NCI-H146 (cell line): ENCODE results near the gene LOXL4.

Experiments
- DNase-seq: peaks from one replicate; lab custom pipeline; 2025; lab: John Stamatoyannopoulos, UW

The LOXL4 gene

DNA sequence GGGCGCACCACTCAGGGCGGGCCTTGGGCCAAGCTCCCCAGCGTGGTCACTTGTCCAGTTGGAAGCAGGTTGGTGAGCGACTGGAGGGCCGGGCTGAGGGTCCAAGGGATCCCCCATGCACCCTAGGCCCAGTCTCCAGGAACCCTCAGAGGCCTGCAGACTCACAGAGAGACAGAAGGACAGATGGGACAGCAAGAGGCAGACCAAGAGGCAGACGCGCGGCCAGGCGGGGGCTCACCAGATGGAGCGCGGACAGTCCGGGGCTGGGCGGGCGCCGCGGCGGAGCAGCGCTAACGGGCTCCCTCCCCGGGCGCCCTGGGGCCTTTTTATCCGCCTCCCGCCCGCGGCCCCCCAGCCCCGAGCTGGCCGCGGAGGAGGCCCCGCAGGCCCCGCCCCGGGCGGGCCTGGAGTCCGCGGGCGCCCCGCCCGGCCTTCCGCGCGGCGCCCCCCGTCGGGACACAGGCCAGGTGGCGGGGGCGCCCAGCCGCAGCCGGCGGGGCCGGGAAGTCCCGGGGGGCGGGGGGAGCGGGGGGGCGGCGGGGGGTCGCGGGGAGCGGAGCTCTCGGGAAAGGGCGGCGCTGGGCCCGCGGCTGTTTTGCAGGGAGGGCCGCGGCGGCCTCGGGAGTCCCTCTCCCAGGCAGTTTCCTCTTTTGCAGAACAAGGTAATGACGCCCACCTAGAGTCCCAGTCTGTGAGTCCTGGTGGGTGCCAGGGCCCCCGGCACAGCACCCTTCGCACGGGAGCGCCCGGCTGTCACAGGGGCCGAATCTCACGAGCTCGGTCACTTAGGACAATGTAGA lies at the start of gene LOXL4:
Gene LOXL4, minus strand, starts transcription at position 301 of the 800 bp plus-strand sequence. CDS start 5,175 bp downstream, outside the sequence.
- peak; percentile 69 for DNase-seq

DNA sequence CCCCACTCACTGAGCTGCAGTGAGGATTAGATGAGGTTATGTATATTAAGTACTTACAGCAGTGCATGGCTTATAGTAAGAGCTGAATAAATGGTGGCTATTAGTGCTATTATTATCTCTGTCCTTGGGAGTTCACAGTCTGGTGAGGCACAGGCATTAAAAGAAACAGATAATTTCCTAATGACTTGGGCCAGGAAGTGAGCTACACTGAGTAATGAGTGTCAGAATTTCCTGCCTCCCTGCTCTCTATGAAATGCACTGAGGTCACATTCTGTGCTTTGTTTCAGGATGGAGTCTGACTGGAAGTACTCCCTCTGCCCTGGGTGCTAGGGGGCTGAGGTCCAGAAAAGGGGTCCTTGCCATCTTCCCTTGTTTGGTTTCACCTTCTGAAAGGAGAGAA lies 48.7 kb upstream of the LOXL4 start:
- no peak for DNase-seq

DNA sequence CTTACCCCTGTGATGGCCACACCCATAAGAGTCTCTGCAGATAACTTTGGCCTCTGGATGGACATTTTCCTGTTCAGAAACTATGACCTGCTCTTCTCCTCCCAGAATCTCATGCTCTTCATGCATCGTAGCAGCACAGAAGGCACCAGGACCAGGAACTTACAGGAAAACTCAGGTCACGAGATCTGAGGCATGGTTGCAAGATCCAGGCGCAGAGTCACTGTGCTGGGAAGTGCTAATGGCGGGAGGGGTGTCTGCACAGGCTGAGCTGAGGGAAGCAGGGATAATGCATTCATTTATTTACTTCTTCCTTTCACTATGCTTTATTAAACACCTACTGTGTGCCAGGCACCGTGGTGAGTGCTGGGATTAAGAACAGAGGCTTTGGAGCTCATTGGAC lies 48.2 kb upstream of the LOXL4 start:
- DNase-seq, result no peak

DNA sequence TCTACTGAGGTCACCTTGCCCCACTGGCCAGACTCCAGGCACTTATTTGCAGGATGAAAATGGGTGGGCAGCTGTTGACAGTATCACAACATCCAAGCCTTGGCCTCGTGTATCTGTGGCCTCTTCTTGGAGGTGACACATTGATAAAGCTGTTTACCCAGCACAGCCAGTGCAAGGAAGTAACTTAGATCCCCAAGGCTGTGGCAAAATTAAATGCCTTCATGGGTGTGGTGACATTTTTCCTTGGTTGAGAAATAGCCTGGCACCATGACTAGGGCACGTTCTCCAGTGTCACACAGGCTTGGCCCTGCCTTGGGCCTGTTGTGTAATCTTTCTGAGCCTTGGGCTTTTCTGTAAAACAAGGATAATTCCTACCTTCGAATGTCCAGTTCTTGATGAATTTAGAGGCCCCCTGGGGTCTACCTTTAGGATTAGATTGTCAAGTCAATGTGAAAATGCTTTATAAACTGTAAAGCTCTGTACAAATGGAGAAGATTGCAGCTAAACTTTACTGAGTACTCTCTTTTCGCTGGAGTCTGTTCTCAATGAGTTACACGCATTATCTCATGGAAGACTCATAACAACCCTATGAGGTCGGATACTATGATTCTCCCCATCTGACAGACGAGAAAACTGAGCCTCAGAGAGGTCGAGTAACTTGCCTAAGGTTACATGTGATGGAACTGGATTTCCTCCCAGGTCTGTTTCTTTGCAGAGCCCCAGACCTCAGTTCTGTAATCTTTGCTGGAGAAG lies 46.7 kb upstream of the LOXL4 start:
- DNase-seq, result no peak

DNA sequence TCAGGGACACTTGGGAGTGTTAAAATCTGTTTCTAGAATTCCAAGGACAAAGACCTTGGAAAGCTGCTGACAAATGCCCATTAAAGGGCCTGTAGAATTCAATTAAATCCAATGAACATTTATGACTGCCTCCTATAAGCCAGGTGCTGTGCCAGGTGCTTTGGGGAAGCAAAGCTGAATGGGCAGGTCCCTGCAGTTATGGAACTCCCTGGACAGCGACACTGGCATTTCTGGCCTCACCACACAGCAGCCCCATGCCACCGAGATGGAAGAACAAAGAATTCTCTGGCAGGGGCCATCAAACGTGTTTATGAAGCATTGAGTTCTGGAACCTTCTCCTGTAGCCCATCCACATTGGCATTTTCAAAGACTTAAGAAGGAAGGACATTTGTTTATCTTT lies 45.6 kb upstream of the LOXL4 start:
- DNase-seq, result no peak

DNA sequence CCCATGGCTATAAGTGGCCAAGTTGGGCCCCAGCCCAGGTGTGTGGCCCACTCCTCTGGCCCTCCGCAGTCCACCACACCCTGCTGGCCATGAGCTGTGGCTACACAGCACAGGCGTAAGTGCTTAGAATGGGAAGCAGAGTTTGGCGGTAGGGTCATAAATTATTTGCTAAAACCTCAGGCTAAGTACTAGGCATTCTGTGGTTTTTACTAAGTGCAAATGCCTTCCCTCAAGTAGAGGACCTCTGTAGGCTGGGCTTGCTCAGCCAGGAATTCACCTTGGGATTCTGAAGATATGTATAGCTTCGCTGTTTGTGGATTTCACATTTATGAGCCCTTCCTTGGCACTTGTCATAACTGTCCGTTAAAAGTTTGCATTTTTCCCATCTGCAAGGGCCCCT lies 44.8 kb upstream of the LOXL4 start:
- no peak for DNase-seq

DNA sequence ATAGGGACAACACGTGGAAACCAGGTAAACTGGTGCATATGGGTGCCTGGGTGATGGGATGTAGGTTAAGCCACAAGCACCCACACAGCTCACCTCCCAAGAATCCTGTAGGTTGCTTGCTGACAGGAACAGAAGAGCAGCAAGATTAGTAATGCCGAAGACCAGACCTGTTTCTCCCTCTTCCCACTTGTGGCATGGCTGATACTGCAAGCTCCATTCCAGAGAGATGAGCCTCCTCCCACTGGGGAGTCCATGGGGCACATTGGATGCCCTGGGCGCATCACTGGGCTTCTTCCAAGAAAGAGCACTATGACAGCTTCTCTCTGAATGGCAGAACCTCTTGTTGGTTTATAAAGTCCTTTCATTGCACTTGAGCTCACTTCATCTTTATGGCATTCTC lies 44.4 kb upstream of the LOXL4 start:
- no peak for DNase-seq

DNA sequence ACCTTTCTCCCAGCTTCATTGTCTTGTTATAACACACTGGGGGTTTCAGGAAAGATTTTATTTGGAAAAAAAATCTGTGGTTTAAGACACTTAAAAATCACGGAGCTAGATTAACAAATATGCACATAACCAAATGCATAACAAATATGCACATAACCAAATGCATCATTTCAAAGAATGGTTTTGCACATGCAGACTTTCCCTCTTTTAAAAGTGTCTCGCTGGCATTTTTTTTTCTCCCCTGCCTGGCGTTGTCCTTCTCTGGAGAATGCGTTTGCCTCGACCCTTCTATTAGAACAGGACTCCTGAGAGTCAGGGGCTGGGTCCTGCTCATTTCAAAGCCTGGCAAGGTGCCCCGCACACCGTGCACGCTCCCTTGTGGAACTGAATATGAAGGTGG lies 42.7 kb upstream of the LOXL4 start:
- peak; percentile 22 for DNase-seq

DNA sequence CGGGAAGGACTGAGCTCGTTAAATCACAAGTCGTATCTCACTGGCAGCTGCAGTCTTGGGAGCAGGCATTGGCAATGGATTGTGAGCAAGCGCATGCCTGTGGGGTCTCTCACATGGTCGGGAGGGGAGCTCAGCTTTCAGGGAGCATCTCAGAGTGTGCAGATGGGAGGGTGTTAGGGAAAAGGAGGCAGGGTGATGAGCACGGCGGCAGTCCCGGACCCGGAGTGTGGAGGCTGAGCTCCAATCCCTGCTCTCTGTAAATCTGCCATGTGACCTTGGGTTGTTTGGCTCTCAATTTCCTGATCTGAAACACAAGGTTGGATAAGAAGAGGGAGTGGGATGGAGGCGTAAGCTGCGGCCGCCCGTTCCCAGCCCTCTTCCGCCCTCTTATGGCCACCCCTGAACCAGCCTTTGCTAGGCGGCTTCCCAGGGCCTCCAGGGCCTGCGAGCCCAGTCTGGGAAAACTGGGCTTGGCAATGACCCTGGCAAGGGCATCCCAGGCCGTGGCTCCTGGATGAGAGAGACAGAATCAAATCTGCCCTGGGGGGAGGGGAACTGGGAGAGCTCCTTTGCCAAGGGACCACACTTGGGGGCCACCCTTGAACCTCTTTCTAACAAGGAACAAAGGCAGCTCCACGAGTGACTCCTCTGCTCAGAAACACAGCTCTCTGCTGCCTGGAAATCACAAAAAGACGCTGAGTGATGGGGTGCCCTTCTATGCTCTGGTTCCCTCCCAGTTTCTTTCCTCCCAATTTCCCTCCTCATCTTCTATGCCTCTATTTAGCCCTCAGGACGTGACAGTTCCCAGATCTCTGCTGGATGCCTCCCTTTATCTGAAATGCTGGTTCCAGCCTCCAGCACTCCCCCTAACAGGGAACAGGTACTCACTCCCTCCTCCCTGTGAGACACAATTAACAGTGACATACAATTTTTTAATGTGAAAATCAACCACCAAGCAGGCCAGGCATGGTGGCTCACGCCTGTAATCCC lies 41.7 kb upstream of the LOXL4 start:
- peak; percentile 80 for DNase-seq

DNA sequence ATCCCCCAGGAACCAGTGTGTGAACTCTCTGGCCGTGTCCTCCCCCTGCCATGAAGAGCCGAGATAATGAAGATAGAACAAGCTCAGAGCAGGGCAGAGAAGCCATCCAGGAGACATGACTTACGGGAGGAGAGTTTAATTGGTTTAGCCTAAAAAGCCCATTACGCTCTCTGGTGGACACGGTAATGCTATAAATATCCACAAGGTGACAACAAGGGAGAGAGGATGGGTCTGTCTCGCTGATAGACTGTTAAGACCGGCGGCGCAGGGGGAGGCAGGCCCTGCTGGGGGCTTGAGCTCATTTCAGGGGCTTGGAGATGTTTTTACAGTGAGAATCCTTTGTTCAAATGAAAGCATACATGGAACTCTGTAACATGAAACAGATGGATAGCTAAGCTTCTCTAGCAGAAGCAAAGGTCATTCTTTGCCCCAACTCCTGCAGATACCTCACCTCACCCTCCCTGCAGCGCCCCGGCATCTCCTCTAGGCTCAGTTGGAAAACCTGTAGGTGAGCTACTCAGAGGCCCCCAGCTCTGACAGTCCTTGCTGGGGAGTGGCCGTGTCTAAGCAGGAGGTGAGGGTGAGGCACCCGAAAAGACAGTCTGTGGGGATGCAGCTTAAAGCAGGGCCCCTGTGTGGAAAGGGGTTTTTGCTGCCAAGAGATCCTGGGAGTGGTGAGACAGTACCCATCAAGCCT lies 40.8 kb upstream of the LOXL4 start:
- peak; percentile 10 for DNase-seq

DNA sequence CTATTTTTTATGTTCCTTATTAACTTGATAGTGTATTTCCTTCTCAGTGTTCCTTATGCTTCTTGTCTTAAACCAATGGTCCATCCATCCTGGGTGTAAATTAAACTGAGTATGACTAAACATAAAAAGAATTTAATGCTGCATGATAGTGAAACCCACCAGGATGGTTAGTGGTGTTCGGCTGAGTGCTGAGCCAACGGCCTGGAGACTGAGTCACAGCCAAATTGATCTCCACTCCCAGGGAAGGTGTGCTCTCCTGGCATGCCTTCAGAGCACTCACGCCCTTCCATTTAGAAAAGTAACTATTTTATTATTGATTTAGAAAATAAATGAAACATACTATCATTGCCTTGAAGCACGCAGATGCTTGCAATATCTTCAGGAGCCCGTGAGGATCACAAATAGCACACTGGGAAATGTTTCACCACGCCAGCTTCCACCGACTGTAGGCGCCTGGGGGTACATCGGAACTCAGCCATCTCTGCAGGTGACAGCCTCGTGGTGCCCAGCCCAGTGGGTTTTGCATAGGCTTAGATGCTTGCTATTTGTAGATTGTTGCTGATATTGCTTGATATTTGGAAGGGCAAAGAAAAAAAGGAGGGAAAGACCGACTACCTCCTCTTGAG lies 40.0 kb upstream of the LOXL4 start:
- no peak for DNase-seq

DNA sequence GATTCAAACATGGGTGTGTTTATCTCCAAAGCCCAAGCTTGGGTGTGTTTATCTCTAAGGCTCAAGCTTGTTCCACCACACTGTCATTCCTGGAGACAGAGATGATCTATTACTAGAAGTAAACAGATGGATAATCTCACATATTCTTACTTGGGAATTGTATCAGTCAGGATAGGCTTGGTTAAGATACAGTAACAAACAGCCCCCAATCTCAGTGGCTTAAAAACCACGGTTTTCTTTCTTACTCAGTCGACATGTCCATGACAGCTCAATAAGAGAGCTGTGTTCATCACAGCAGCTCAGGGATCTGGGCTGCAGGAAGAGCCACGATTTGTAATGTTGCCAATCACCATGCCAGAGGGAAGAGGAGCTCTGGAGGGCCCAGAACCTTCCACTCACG lies 38.5 kb upstream of the LOXL4 start:
- no peak for DNase-seq

DNA sequence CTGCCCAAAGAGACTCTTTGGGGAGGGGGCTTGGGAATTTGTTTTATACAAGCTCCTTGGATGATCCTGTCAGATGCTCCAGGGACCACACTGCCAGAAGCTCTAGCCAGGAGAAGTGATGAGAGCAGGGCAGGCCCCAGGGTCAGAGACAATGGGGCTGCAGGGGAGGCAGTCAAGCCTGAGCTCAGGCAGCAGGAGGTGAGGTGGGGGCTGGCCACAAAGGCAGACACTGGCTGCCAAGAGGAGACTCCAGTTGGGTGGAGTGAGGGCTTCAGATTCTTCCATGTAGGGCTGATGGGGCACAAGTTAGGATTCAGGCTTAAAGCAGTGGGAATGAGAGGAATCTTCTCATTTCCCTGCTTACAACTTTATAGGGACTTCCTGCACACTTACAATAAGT lies 35.6 kb upstream of the LOXL4 start:
- DNase-seq, result peak; percentile 50

DNA sequence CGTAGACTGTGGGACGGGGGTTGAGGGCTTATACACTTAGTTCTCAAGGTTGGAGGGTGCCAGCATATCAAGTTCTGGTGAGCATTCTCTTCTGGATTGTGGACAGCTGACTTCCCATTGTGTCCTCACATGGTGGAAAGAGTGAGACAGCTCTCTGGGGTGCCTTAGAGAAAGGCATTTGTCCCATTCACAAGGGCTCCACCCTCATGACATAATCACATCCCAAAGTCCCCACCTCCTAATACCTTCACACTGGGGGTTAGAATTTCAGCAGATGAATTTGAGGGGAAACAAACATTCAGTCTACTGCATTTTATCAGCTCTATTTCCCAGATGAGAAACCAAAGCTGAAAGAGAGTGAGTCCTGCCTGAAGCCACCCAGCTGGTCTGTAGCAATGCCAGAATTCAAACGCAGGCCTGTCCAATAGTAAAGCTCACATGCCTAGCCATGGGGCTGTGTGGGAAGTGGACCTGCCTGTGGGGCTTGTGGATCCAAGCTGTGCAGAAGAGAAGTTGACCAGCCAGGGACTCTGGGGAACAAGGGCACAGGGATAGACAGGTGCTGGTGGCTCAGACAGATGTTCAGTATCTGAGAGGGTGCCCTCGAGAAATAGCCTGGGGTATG lies 34.9 kb upstream of the LOXL4 start:
- peak; percentile 20 for DNase-seq

DNA sequence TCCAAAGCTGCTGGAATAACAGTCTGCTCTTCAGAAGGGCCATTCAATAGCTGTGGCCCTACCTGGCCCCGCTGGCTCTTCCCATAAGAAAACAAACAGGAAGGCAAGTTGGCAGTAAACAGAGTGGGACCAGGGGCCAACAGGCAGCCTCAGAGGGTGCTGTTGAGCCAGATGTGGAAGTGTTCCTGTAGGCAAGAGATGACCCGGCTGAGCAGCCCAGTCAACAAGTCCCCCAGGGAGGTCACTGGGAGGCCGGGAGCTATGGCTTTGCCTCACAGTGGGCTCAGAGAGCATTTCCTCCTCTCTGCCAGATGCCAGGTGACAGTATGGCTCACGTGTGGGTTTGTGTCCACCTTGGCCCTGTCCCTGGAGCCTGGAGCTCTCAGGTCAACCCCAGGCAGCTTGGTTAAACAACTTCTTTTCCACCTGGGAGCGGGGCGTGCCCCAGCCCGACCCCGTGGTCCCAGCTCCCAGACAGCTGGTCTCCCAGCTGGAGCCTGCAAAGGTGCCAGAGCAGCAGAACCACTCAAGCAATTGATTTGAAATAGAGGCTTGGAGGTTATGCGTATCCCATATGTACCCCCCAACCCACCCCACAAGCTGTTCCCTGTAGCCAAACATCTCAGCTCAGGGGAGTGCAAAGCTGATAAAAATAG lies 33.8 kb upstream of the LOXL4 start:
- peak; percentile 29 for DNase-seq

DNA sequence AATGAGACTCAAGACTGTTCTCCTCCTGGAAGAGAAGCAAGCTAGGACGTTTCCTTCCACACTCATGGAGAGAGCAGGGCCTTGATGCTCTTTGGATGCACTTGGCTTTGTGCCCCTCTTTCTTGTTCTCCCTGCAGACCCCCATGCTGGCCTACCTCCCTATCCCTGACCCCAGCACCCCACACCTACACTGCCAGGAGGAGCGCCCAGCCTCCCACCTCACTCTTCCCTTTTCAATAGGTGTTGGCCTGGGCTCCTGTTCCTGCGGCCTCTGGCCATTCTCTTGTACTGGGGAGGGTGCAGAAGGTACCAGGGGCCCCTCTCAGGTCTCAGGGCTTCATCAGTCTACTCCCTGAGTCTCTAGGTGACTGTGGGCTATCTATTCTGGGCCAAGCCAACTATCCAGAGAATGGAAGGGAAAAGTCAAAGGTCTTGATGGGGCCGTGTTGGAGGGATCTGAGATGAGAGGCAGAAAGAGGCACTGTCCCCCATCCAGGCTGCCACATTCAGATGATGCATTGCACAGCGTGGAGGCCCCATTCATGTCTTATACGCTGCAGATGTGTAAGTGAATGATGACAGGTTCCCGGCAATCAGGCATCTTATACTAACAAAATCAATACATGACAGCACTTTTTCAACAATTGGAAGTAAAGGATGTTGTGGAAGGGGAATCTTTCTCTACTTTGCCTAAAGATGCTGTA lies 32.7 kb upstream of the LOXL4 start:
- DNase-seq, result no peak

DNA sequence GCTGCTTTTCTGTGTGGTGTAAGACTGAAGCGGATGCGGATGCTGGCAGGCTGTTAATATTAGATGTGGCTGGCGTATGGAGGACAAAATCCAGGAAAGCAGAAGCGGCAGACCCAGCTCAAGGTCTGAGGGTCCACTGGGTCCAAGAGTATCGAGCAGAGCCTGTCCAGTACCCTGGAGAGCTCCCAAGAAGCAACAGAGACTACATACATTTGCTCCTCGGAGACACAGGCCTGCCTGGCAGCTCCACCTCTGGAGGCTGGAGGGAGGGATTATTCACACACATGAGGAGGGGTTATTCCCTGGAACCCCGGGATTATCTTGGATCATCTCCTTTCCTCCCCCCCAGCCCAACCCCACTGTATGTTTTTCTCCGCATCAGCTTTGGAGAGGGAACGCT lies 31.3 kb upstream of the LOXL4 start:
- DNase-seq, result no peak

DNA sequence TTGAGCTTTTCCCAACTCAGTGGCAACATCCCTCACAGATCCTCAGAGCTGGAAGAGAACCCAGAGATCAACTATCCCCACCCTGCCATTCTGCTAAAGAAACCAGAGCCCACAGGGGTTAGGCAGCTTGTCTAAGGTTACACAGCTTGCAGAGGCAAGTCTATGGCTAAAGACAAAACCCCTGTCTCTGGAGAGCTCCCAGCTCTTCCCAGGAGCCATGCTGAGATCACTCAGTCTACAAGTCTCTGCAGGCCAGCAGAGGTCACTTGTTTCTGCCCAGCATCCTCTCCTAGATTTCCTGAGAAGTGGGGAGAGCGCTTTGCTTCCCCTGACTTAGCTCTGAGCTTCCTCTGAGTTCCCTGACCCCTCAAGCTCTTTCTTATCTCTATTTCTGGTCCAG lies 28.5 kb upstream of the LOXL4 start:
- no peak for DNase-seq

DNA sequence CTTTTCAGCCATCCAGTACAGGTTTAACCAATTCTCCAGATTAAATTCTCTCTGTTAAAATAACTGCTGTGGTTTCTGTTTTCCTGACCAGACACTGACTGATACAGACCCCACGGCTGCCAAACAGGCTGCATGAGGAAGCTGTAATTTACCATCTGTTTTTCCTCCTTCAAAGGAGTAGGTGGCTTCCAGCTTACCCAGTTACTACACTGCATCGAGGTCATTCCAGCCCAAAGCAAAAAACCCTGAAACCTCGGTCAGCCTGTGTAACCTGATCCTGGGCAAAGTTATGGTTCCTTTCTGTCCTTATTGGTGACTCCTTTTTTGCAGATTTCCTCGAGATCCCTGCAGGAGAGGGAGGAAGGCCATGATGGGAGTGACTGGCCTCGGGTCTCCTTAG lies 27.9 kb upstream of the LOXL4 start:
- DNase-seq, result no peak

DNA sequence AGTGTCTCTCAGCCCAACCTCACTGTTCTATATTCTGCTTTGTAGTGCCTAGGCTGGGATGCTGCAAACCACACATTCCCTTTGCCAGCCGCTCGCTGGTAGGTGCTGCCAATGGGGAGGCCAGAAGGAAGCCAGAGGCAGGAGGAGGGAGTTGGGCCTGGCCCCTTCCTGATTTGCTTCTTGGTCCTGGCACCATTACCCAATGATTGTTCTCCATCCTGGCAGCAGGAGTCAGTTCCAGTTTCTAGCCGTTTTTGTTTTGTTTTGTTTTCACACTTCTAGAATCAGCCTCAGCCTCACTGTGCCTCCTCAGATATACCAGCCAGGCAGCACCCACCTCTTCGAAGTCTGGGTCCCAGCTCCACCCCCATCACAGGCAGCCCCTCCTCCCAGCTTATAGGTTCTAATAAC lies 27.4 kb upstream of the LOXL4 start:
- no peak for DNase-seq
